CD4-positive, alpha-beta T cell treated with Interferon alpha-2 for 1 hour (primary cell): ENCODE results near the gene CNOT6L.
"Not testable (repeated sequence)": the region's sequence is repeated elsewhere in the genome, so short reads cannot be mapped to it uniquely, and the experiment has no call there.

Experiments
- DNase-seq, 2 donors: peaks; one replicate each; pipeline ENCODE4 v3.0.0-alpha.2; 2020 to 2022

Gene CNOT6L

DNA sequence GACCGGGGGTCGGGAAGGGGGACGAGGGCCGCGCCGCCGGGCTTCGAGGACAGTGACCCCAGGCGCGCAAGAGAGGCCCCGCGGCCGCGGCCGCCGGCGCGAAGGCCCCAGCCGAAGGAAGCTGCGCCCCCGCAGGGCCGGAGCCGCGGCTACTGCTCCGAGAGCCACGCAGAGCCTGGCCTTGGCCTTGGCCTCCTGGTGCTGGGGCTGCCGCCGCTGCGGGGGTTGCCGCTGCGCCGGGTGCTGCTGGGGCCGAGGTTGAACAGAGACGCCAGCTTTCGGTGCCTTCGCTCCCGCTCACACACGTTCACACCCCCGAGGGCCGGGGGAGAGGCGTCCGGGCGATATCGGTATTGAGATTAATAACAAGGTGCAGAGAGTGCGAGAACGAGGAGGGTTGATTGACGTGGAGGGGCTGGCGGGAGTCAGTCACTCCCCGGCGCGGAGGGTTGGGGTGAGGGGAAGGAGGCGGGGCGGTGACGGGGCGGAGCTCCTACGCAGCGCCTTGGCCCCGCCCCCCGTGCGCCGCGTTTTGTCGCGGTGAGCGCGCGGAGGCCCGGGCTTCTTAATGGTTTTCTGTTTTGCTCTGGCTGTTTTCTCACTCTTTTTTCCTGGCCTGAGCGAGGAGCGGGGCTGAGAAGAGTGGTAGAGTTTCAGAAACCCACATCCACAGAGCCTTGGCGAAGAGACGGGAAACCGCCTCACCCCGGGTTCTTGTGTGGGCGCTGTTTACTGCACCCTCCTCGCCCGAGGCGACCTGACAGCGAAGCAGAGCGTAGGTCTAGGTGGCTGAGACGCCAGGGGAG lies 878 bp upstream of the CNOT6L start:
- peak; percentile 92 to 96 for DNase-seq

DNA sequence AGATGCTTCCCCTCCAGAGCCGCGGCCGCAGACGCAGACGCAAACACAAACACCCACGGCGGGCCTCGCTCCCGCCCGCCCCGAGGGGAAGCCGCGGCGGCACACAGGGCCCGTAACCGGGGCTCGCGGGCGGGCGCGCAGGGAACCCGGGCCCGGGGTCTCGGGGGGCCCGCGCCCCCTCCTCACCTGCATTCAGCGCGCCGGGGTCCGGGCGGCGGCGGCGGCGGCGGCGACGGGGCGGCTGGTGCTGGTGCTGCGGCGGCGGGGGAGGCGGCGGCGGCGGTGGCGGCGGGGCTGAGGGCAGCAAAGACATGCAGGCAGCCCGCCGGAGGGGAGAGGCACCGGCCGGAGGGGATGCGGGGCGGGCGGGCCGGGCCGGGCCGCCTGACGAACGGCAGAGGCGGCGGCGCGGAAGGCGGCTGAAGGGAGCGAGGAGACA lies 255 bp upstream of the CNOT6L start:
- no peak for DNase-seq

DNA sequence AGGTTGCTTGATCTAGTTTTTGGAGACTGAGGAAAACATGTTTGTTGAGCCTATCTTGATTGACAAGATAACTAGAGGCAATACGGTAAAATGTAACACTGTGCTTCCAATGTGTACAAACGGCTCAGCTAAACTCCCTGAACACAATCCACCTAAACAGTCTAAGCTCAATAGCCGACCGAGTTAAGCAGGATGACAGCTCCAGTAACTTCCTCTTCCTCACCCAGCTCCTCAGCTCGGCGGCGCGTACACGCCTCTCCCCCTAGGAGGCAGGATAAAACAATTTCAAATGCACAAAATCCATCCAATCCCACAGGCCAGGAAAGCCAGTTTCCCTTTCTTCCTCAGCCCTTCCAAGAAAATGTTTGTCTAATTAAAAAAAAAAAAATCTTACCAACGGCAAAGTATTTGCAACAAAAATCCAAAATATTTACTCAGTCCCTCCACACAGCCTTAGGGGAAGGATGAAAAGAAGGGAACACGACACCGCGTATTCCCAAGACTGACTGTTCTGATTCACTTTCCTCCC lies 1.0 kb downstream of the CNOT6L start:
- peak; percentile 55 to 61 for DNase-seq

DNA sequence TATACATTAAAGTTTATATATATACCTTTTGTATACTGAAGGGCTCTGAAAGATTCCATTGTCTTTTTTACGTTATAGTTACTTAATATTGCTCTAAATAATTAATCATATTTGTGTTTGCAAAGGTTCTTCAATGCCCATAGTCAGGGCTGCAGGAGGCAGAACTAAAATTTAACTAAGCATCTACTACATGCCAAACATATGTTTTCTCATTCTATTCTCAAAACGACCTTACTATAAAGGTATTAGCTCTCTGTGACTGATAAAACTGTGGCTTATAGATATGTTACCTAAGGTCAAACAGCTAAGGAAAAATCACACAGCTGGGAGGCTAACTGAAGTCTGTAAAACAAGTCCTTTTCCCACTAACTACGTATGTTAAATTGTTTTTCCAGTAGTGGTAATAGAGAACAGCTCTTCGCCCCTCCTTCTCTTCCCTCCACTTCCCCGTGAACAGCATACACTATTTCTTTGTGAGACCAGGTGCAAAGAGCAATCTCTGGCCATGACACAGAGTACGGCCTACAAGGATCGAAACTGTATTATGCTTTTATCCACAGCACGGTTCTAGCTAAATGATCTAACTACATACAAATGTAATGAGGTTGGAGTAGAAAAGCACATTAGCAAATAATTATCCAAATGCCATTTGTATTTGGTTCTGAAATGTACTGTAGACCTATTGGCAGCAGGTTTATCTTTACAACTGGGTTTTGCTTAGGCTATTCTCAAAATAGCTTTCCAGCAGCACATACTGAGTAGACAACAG lies 1.7 kb downstream of the CNOT6L start:
- peak in 1 of 2 donors; percentile 32 for DNase-seq

DNA sequence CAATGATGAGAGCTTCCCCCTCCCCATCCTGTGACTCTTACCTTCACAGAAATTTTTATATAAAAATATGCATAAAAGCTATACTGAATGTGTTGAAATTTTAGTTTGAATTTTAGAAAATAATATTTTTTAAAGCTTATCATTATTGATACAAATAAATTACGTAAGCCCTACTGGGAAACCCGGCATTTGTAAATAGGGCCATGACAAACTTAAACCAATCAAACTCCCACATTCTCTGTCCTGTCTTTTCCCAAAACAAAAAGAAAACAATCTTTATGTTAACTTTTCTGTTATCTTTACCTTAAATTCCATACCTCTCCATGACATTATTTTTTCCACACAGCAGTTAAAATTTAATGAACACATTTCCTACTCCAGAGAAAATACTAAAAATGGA lies 2.6 kb downstream of the CNOT6L start:
- no peak for DNase-seq

DNA sequence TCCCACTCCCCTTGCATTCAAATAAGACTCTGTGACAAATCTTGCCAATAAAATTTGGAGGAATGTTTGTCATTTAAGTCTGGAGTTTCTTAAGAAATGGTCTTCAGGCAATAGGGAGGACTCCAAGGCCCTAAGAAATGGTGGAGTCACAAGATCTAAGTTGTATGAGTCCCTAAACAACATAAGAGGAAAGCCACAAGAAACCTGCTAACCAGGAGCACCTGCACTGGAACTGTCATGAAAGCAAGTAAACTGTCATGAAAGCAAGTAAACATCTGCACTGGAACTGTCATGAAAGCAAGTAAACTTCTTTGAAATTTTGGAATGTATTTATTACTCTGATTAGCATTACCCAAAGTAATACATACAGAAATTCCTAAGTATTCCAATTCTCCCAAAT lies 3.5 kb downstream of the CNOT6L start:
- DNase-seq: peak in 1 of 2 donors; percentile 44

DNA sequence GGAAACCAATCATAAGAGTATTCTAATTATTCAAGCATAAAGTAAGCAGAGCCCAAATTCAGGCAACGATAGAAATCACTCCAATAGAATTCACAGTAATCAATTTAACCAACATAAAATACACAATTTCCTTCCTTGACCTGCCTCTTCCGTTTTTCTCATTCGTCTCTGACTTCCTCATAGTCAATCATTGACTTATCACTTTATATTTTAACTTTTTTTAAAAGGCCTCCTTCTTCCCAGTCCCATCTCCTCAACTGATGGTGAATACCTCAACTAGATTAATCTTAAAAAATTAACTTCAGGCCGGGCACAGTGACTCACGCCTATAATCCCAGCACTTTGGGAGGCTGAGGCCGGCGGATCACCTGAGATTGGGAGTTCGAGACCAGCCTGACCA lies 13.3 kb downstream of the CNOT6L start:
- no peak for DNase-seq

DNA sequence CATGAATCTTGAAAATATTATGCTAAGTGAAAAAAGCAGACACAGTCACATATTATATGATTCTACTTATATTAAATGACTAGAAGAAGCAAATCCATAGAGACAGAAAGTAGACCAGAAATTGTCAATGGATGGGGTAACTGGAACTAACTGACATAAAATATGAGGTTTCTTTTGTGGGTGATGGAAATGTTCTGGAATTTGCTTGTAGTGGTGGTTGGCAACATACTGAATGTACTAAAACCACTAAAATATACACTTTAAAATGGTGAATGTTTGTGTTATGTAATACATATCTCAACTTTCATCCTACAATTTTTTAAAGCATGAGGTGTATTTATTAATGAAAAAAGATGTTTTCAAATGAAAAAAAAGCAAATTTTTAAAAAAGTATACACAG lies 14.7 kb downstream of the CNOT6L start:
- no peak for DNase-seq

DNA sequence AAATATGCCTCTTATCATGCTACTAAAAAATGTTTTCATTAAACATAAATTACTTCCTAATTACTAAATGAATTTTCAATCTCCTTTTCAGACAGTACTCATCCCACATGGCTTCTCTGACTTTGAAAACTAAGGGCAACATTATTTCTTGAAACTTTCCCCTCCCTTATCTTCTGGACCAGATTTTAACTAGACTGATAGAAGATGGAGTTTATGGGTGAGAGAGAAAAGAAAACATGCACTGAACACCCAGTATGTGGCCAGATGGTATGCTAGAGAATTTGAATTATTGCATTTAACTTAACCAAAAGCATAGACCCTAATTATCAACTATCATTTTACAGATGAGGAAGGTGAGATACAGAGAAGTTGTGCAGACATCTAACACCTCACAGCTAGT lies 16.8 kb downstream of the CNOT6L start:
- no peak for DNase-seq

DNA sequence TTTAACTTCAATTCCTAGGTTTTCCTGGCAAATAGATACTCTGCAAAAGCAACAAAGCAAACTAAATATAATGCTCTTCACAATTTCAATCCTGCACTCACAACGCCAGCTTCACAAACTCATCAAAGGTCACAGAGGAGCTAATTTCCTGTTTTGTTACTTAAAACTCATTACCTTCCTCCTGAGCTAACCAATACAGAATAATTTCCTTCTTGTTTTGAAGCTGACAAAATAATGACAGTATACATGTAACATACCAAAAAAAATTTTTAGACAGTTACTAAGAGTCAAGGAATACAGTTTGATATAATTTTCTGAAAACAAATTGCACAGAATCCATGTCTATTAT lies 17.9 kb downstream of the CNOT6L start:
- DNase-seq: peak in 1 of 2 donors; percentile 50

DNA sequence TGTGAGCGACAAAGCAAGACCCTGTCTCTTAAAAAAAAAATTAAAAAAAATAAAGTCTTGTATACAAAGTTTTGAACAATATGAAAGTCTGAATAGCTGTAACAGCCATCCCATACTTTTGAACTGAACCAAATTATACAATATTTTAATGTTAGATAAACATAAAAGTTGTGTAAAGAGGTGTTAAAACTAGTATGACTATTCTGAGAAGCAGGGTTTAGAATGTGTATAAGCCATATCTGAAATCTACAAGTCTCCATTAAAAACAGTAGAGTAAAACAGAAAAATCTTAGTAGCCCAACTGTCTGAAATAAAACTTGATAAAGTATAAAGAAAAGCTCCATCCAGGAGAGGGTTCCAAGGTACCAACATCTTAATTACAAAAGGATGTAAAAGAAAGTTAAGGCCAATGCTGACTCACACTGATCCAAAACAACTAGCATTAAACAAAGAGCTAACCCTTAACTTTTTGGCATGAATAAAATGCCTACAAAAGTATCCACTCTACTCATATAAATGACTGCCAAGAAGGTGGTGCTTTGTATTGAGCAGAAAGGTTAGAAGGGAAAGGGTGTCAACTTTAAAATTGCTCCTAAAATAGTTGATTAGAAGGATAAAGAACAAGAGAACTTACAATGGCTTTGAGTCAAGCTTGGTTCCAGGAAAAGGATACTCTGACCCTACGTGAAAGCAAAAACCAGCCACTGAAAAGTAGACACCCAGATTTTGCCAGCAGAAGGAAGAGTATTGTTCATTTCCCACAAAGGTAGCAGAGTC lies 18.5 kb downstream of the CNOT6L start:
- DNase-seq: no peak

DNA sequence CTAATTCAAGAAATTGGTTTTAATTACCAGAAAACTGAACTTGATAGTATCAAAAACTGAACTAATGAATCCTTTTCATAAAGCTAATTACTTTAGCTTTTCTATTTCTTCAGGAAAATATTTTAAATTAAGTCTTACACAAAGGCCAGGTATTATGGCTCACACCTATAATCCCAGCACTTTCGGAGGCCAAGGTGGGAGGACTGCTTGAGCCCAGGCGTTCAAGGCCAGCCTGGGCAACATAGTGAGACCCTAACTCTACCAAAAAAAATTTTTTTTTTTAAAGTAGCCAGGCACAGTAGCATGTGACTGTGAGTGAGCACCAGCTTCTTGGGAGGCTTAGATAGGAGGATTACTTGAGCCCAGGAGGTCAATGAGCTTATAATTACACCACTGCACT lies 19.1 kb downstream of the CNOT6L start:
- DNase-seq: no peak

DNA sequence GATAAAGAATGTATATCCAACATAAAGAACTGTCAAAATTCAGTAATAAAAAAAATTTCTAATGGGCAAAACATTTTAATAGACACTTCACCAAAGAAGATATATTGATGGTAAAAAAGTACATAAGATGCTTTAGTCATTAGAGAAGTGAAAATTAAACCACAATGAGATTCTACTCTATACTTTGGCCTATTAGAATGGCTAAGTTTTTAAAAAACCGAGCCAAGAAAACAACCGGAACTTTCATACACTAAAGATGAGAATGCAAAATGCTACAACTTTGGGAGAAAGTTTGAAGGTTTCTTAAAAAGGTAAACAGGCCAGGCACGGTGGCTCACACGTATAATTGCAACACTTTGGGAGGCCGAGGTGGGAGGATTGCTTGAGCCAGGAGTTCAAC lies 20.8 kb downstream of the CNOT6L start:
- DNase-seq: no peak

DNA sequence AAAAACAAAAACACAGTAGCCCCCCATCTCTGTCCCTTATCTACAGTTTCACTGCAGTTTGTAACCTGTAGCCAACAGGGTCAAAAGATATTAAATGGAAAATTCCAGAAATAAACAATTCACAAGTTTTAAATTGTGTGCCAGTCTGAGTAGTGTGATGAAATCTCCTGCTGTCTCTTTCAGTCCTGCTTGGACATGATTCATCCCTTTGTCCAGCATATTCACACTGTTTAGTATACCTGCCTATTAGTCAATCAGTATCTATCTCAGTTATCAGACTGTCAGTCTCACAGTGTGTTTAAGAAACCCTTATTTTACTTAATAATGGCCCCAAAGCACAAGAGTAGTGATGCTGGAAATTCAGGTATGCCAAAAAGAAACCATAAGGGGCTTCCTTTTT lies 21.9 kb downstream of the CNOT6L start:
- no peak for DNase-seq

DNA sequence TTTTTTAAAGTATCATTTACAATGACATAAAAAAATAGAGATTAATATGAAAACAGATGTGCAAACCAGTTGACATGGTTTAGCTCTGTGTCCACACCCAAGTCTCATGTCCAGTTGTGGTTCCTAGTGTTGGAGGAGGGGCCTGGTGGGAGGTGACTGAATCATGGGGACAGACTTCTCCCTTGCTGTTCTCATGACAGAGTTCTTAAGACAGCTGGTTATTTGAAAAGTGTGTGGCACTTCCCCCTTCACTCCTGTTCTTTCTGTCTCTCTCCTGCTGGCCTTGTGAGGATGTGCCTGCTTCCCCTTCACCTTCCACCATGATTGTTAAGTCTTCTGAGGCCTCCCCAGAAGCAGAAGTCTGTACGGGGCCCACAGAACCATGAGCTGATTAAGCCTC lies 23.8 kb downstream of the CNOT6L start:
- DNase-seq: no peak

DNA sequence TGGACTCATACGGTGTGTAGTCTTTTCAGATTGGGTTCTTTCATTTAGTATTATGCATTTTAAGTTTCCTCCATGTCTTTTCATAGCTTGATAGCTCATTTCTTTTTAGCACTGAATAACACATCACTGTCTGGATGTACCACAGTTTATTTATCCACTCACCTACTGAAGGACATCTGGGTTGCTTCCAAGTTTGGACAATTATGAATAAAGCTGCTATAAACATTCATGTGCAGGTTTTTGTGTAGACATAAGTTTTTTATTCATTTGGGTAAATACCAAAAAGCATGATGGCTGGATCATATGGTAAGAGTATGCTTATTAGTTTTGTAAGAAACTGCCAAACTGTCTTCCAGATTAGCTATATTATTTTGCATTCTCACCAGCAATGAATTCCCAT lies 29.0 kb downstream of the CNOT6L start:
- DNase-seq: no peak

DNA sequence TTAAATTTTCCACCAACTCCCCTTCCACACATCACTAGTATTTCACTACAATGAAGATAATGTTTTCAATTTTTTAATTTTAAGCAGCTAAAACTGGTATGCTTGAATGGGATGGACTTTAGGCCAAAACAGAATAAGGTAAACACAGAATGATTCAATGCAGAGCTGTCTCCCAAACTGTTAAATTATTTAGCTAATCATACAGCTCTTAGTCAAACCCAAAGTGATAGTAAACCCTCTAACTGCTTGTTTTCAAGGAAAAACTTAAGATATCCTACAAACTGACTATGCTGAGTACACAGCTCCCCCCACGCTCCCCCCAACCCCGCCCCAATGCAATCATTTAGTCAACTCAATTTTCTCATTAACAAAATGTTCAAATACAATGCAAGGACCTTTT lies 30.2 kb downstream of the CNOT6L start:
- no peak for DNase-seq

DNA sequence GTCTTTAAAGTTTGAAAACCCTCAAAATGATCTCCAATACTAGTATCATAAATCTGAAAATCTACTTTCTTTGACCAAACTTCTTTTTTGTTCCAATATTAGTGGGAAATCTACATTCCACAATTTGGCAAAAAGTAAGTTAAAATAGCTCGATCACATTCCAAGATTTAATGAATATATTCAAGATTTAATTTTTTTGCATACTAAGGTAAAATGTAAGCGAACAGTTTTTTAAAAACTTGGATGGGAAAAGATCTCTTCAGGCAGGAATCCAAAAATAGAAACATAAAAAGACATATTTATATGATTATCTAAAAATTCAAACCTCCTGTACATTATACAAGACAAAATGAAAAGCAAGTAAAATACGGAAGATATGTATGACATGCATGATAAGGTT lies 31.2 kb downstream of the CNOT6L start:
- no peak for DNase-seq

DNA sequence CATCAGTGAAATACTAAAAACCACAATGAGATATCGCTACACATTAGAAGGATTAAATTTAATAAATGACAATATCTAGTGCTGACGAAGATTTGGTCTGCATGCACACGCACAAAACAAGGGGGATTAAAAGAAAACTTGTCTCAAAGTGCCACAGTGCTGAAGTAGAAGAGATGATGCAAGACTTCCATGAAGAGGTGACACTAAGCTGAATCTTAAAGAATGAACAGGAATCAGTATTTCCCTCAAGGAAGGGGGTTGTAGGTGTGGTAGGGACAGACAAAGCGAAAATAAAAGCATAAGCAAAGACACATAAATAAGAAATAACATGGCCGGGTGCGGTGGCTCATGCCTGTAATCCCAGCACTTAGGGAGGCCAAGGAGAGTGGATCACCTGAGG lies 33.5 kb downstream of the CNOT6L start:
- DNase-seq: no peak

DNA sequence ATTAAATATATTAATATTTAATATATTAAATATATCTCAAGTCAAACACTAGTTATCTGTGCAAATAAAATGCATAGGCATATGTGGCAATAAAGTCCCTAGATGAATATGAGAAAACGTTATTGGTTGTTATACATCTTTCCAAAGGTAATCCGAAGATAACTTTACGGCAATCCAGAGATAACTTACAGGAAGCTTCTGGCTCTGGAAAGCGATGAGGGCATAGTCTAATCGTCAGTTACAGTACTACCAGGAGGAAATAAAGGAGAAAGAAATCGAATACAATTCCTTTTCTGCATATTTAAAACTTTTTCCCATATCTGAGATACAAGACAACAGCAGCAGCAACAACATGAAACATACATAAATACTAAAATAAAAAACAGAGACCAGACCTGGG lies 35.3 kb downstream of the CNOT6L start:
- no peak for DNase-seq

DNA sequence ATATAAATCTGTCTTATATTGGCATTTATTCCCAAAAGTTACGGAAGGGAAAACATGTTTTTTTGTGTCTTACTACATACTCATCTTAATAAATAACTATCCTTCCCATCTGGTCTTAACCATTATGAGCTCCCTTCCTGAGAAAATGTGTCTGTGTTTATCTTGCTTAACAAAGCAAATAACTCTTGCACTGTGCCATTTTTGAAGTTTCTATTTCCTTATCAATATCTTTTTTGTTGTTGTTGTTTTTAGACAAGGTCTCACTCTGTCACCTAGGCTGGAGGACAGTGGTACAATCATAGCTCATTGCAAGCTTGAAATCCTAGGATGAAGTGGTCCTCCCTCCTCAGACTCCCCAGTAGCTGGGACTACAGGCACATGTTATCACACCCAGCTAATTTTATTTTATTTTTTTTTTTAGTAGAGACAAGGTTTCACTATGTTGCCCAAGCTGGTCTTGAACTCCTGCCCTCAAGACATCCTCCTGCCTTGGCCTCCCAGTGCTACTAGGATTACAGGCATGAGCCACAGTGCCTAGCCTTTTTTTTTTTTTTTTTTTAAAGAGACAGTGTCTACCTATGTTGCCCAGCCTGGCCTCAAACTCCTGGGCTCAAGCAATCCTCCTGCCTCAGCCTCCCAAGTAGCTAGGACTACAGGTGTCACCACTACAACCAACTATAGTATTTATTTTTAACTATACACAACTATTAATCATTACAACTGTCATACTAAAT lies 36.9 kb downstream of the CNOT6L start:
- DNase-seq: no peak

DNA sequence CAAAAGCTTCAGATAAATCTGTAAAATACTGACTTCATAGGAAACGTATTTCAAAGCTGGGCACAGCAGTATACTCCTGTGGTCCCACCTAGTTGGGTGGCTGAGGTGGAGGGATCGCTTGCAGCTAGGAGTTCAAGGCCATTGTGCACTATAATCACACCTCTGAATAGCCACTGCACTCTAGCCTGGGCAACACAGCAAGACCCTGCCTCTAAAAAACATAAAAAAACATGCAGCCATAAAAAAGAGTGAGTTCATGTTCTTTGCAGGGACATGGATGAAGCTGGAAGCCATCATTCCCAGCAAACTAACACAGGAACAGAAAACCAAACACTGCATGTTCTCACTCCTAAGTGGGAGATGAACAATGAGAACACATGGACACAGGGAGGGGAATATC lies 38.4 kb downstream of the CNOT6L start:
- not testable (repeated sequence) for DNase-seq
